ENCODE measurements around the gene MTHFD1L.
"Not testable (repeated sequence)": the region's sequence is repeated elsewhere in the genome, so short reads cannot be mapped to it uniquely, and the experiment has no call there.

The MTHFD1L gene

DNA sequence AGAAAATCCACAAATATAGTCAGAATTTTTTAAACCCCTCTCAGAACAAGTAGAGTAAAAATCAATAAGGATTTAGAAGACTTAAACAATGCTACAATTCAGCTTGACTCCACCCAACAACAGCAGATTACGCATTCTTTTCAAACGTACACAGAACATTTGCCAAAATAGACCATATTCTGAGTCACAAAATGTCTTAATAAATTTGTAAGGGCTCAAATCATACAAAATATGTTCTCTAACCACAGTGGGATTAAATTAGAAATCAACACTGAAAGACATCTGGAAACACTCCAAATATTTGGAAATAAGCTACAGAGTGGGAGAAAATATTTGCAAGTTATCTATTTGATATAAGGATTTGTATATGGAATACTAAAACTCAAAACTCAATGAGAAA is 210.0 kb downstream of the MTHFD1L start:
- Histone ChIP-seq H3K9me3 (ENCODE audit: control insufficient read depth in 1 of 2, low read length in 2 of 2) (no peaks in the 10 kb centered on the region), H3K4me3 (ENCODE audit: low read depth in 1 of 2, low read length in 2 of 2) (no peak overlapping the region), H3K4me1 (ENCODE audit: control insufficient read depth in 1 of 2, insufficient read depth in 2 of 2, low read length in 2 of 2) (no peaks in the 10 kb centered on the region), H3K27ac (ENCODE audit: low read length) (no peak overlapping the region), H3K27me3 (ENCODE audit: low read depth, low read length) (no peaks in the 10 kb centered on the region), H3K36me3 (ENCODE audit: control insufficient read depth in 1 of 2, insufficient read depth in 2 of 2, low read length in 2 of 2) (no peaks in the 10 kb centered on the region)

DNA sequence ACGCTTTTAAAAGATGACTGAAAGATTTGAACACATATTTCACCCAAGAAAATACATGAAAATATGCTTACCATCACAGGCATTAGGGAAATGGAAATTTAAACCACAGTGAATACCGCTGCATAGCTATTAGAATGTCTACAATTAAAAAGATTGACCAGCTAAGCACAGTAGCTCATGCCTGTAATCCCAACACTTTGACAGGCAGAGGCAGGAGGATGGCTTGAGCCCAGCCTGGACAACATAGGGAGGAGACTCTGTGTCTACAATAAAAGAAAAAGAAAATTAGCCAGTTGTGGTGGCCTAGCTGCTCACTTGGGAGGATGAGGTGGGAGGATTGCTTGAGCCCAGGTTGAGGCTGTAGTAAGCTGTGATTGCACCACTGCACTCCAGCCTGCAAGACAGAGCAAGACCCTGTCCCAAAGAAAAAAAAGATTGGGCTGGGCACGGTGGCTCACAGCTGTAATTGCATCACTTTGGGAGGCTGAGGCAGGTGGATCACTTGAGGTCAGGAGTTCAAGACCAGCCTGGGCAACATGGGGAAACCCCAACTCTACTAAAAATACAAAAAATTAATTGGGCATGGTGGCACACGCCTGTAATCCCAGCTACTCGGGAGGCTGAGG is 210.5 kb downstream of the MTHFD1L start:
- no peak overlapping the region for H3K27ac ChIP-seq (ENCODE audit: low read length)
- H3K4me1 ChIP-seq (ENCODE audit: control insufficient read depth in 1 of 2, insufficient read depth in 2 of 2, low read length in 2 of 2) = no peaks in the 10 kb centered on the region
- no peak overlapping the region for H3K4me3 ChIP-seq (ENCODE audit: low read depth in 1 of 2, low read length in 2 of 2)
- no peaks in the 10 kb centered on the region for H3K27me3 ChIP-seq (ENCODE audit: low read depth, low read length)
- no peaks in the 10 kb centered on the region for H3K36me3 ChIP-seq (ENCODE audit: control insufficient read depth in 1 of 2, insufficient read depth in 2 of 2, low read length in 2 of 2)
- H3K9me3 ChIP-seq (ENCODE audit: control insufficient read depth in 1 of 2, low read length in 2 of 2) = no peaks in the 10 kb centered on the region

DNA sequence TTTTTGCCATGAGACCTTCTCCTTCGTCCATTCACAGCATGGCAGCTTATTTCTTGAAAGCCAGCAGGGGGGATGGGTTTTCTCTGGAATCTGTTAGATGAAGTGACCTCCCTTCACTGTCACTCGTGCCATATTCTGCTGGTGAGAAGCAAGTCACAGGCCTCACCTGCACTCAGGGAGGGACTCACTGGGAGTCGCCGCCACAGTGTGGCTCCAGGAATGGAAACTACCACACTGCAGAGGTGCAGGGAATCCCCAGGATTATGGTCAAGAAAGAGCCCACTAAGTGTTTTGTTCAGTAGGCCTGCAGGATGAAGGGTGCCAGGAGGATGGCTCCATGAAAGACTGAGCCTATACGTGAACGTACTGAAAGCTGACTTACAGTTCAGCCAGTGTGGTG is 213.2 kb downstream of the MTHFD1L start:
- Histone ChIP-seq H3K9me3 (ENCODE audit: control insufficient read depth in 1 of 2, low read length in 2 of 2) (no peaks in the 10 kb centered on the region), H3K27me3 (ENCODE audit: low read depth, low read length) (no peaks in the 10 kb centered on the region), H3K4me1 (ENCODE audit: control insufficient read depth in 1 of 2, insufficient read depth in 2 of 2, low read length in 2 of 2) (no peaks in the 10 kb centered on the region), H3K36me3 (ENCODE audit: control insufficient read depth in 1 of 2, insufficient read depth in 2 of 2, low read length in 2 of 2) (no peaks in the 10 kb centered on the region), H3K4me3 (ENCODE audit: low read depth in 1 of 2, low read length in 2 of 2) (no peak overlapping the region), H3K27ac (ENCODE audit: low read length) (no peak overlapping the region)

DNA sequence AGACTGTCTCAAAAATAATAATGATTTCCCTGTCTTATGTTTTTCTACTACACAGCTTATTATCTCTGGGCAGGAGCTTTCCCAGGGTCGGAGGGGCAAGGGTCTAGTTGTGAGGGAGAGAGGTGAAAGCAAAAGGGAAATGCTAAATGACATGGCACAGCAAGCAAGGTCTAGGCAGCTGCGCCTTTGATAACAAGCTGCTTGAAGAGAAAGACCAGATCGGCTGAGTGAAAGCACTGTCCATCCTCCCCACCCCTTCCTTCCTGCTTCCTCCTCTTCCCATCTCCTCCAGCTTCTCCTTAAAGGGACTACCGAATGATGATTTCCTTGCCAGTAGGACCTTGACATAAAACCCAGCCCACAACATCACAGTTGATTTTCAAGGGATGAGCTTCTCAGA is 216.2 kb downstream of the MTHFD1L start:
- H3K4me1 ChIP-seq (ENCODE audit: control insufficient read depth in 1 of 2, insufficient read depth in 2 of 2, low read length in 2 of 2) = no peaks in the 10 kb centered on the region
- no peaks in the 10 kb centered on the region for H3K27me3 ChIP-seq (ENCODE audit: low read depth, low read length)
- H3K9me3 ChIP-seq (ENCODE audit: control insufficient read depth in 1 of 2, low read length in 2 of 2) = no peaks in the 10 kb centered on the region
- H3K4me3 ChIP-seq (ENCODE audit: low read depth in 1 of 2, low read length in 2 of 2) = no peak overlapping the region
- H3K36me3 ChIP-seq (ENCODE audit: control insufficient read depth in 1 of 2, insufficient read depth in 2 of 2, low read length in 2 of 2) = no peaks in the 10 kb centered on the region
- no peak overlapping the region for H3K27ac ChIP-seq (ENCODE audit: low read length)

DNA sequence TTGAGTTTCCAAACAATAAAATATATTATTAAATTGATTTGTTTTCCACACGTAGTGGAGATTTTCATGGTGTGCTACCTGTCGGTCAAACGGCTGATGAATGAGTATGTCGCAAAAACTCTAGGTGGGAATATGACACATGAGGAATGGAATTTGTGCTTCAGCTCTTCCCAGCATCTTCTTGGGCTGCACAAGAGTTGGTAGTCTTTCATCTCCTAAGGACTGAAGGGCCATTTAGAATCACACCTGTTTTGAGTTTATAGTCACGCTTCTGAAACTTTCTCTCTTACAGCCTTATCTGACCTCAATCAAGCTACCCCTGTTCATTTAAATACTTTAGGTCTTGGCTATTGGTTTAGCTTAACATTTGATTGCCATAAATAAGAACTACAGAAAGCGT is 216.6 kb downstream of the MTHFD1L start:
- no peaks in the 10 kb centered on the region for H3K9me3 ChIP-seq (ENCODE audit: control insufficient read depth in 1 of 2, low read length in 2 of 2)
- H3K27me3 ChIP-seq (ENCODE audit: low read depth, low read length) = no peaks in the 10 kb centered on the region
- no peak overlapping the region for H3K4me3 ChIP-seq (ENCODE audit: low read depth in 1 of 2, low read length in 2 of 2)
- no peaks in the 10 kb centered on the region for H3K36me3 ChIP-seq (ENCODE audit: control insufficient read depth in 1 of 2, insufficient read depth in 2 of 2, low read length in 2 of 2)
- H3K27ac ChIP-seq (ENCODE audit: low read length) = no peak overlapping the region
- no peaks in the 10 kb centered on the region for H3K4me1 ChIP-seq (ENCODE audit: control insufficient read depth in 1 of 2, insufficient read depth in 2 of 2, low read length in 2 of 2)

DNA sequence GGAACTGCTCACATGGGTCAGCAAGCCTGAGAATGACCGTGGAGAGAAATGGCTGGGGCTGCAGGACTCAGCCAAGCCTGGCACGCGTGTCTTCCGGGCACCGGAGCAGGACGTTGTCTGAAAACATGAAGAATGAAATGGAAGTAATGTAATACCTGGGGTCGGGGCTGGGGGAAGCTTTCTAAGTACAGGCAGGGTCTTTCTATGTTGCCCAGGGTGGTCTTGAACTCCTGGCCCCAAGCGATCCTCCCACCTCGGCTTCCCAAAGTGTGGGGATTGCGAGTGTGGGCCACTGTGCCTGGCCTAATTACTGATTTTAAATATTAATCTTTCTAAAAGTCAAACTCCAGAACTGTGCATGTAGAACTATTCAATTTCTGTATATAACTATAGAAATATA is 218.8 kb downstream of the MTHFD1L start:
- no peak overlapping the region for H3K4me3 ChIP-seq (ENCODE audit: low read depth in 1 of 2, low read length in 2 of 2)
- no peaks in the 10 kb centered on the region for H3K4me1 ChIP-seq (ENCODE audit: control insufficient read depth in 1 of 2, insufficient read depth in 2 of 2, low read length in 2 of 2)
- H3K9me3 ChIP-seq (ENCODE audit: control insufficient read depth in 1 of 2, low read length in 2 of 2) = no peaks in the 10 kb centered on the region
- H3K27me3 ChIP-seq (ENCODE audit: low read depth, low read length) = no peaks in the 10 kb centered on the region
- no peaks in the 10 kb centered on the region for H3K36me3 ChIP-seq (ENCODE audit: control insufficient read depth in 1 of 2, insufficient read depth in 2 of 2, low read length in 2 of 2)
- H3K27ac ChIP-seq (ENCODE audit: low read length) = no peak overlapping the region

DNA sequence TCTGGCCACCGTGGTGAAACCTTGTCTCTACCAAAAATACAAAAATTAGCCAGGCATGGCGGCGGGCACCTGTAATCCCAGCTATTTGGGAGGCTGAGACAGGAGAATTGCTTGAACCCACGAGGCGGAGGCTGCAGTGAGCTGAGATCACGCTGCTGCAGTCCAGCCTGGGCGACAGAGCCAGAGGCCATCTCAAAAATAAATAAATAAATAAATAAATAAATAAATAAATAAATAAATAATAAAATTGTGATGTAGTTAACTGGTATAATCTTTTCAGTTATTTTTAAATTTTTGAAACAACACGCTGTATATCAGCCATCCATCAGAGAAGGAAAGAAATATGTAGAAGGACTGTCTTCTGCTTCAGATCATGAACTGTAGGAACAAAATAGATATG is 221.6 kb downstream of the MTHFD1L start:
- H3K4me1 ChIP-seq (ENCODE audit: control insufficient read depth in 1 of 2, insufficient read depth in 2 of 2, low read length in 2 of 2); H3K27ac ChIP-seq (ENCODE audit: low read length); H3K36me3 ChIP-seq (ENCODE audit: control insufficient read depth in 1 of 2, insufficient read depth in 2 of 2, low read length in 2 of 2); H3K9me3 ChIP-seq (ENCODE audit: control insufficient read depth in 1 of 2, low read length in 2 of 2); H3K4me3 ChIP-seq (ENCODE audit: low read depth in 1 of 2, low read length in 2 of 2); H3K27me3 ChIP-seq (ENCODE audit: low read depth, low read length): not testable (repeated sequence)

DNA sequence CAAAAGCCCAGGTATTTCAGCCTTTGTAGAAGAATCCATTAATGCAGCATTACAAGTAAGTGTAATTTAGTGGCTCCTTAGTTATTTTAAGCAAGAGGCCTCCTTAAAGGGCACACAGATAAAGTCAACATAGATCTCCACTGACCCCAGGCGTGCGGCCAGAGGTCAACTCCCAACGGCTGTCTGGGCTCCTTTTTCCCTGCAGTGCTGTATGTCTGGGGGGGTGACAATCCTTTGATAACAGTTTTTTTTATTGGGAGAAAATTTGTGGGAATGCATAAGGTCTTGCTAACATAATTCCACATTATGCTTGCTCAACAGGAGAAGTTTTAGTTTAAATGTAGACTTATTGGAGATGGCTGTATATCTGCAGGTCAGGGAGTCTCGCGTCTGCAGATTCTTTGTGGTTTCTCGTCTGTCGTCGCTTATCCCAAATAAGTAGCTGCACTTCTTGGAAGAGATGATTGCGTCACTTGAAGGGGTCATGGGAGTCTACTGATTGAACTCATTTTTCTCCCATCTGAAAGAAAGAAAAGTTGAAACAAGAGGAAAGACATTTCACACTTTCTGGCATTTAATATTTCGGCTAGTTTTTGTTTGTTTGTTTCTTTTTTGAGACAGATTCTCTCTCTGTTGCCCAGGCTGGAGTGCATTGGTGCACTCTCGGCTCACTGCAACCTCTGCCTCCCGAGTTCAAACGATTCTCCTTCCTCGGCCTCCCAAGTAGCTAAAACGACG is 222.5 kb downstream of the MTHFD1L start:
- Histone ChIP-seq H3K4me1 (ENCODE audit: control insufficient read depth in 1 of 2, insufficient read depth in 2 of 2, low read length in 2 of 2) (no peaks in the 10 kb centered on the region), H3K4me3 (ENCODE audit: low read depth in 1 of 2, low read length in 2 of 2) (no peak overlapping the region), H3K9me3 (ENCODE audit: control insufficient read depth in 1 of 2, low read length in 2 of 2) (no peaks in the 10 kb centered on the region), H3K27ac (ENCODE audit: low read length) (no peak overlapping the region), H3K36me3 (ENCODE audit: control insufficient read depth in 1 of 2, insufficient read depth in 2 of 2, low read length in 2 of 2) (peaks cover 0 to 7% of the 10 kb centered on the region in 2 donors), H3K27me3 (ENCODE audit: low read depth, low read length) (no peaks in the 10 kb centered on the region)

DNA sequence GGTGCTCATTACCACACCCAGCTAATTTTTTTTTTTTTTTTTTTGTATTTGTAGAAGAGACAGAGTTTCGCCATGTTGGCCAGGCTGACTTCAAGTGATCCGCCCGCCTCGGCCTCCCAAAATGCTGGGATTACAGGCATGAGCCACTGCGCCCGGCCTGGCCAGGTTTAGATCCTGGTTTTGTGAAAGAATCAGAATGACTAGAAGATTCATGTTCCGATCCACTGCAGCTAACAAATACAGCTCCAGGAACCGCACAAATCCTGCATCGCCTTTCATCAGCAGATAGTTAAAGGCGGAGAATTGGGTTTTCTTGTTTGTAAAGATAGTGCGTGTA is 223.1 kb downstream of the MTHFD1L start:
- Histone ChIP-seq H3K27ac (ENCODE audit: low read length) (no peak overlapping the region), H3K9me3 (ENCODE audit: control insufficient read depth in 1 of 2, low read length in 2 of 2) (no peaks in the 10 kb centered on the region)

DNA sequence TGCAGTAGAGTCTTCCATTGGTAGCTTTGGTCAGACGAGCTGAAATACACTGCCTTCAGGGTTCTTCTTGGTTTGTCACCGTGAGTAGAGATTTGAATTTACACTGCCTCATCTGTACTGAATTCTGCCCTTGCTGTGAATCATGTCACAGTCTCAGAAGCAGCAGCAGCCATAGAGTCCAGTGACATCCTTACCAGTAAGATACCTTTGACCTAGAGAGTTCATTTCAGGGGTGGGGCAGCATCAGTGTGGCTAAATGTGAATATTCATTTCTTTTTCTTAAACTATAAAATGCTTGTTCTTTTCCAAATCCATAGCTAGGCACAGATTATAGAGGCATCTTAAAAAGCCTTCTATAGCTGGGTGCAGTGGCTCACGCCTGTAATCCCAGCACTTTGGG is 223.5 kb downstream of the MTHFD1L start:
- H3K27me3 ChIP-seq (ENCODE audit: low read depth, low read length) = no peaks in the 10 kb centered on the region
- H3K27ac ChIP-seq (ENCODE audit: low read length) = no peak overlapping the region
- no peaks in the 10 kb centered on the region for H3K9me3 ChIP-seq (ENCODE audit: control insufficient read depth in 1 of 2, low read length in 2 of 2)
- no peak overlapping the region for H3K4me3 ChIP-seq (ENCODE audit: low read depth in 1 of 2, low read length in 2 of 2)
- peaks cover 0 to 7% of the 10 kb centered on the region in 2 donors for H3K36me3 ChIP-seq (ENCODE audit: control insufficient read depth in 1 of 2, insufficient read depth in 2 of 2, low read length in 2 of 2)
- no peaks in the 10 kb centered on the region for H3K4me1 ChIP-seq (ENCODE audit: control insufficient read depth in 1 of 2, insufficient read depth in 2 of 2, low read length in 2 of 2)

More for the DNA sequence above, 223.1 kb downstream of the MTHFD1L start:
- H3K27me3 ChIP-seq (ENCODE audit: low read depth, low read length) = no peaks in the 10 kb centered on the region
- no peaks in the 10 kb centered on the region for H3K4me1 ChIP-seq (ENCODE audit: control insufficient read depth in 1 of 2, insufficient read depth in 2 of 2, low read length in 2 of 2)
- peaks cover 0 to 7% of the 10 kb centered on the region in 2 donors for H3K36me3 ChIP-seq (ENCODE audit: control insufficient read depth in 1 of 2, insufficient read depth in 2 of 2, low read length in 2 of 2)
- no peak overlapping the region for H3K4me3 ChIP-seq (ENCODE audit: low read depth in 1 of 2, low read length in 2 of 2)

DNA sequence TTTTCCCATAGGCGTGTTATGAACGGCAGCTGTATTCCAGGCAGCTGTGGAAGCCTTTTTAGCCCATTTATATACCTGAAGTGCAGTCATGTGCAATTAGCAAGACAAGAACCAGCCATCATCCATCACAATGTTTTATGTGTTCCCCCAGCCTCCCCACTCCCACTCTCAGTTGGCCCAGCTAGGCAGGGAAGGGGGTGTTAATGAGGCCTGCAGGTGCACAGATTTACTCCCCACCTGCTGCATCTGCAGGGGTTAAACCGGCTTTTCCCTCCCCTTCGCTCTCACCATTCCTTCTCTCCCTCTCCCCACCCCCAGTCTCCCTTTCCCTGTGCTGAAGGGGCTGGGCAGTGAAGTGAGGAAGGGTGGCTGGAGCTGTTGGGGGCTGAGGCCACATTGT is 224.5 kb downstream of the MTHFD1L start:
- Histone ChIP-seq H3K27ac (ENCODE audit: low read length) (no peak overlapping the region), H3K9me3 (ENCODE audit: control insufficient read depth in 1 of 2, low read length in 2 of 2) (no peaks in the 10 kb centered on the region), H3K36me3 (ENCODE audit: control insufficient read depth in 1 of 2, insufficient read depth in 2 of 2, low read length in 2 of 2) (peaks cover 0 to 7% of the 10 kb centered on the region in 2 donors), H3K4me1 (ENCODE audit: control insufficient read depth in 1 of 2, insufficient read depth in 2 of 2, low read length in 2 of 2) (no peaks in the 10 kb centered on the region), H3K27me3 (ENCODE audit: low read depth, low read length) (no peaks in the 10 kb centered on the region), H3K4me3 (ENCODE audit: low read depth in 1 of 2, low read length in 2 of 2) (no peak overlapping the region)

DNA sequence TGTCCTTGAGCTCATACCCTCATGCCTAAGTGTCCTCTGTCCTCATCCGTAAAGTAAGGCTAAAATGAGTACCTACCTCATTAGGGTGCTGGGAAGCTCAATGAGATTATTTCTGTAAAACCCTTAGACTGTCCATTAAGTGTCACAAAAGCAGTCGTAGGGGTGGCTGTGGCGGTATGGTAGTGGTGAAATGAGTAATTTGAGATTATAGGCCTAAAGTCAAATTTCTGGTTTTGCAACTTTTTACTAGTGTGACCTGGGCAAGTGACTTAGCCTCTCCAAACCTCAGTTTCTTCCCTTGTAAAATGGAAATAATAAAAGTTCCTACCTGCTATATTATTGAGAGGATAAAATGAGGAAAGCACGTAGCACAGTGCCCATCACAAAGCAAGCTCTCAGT is 226.1 kb downstream of the MTHFD1L start:
- Histone ChIP-seq H3K4me1 (ENCODE audit: control insufficient read depth in 1 of 2, insufficient read depth in 2 of 2, low read length in 2 of 2) (no peaks in the 10 kb centered on the region), H3K4me3 (ENCODE audit: low read depth in 1 of 2, low read length in 2 of 2) (no peak overlapping the region), H3K27ac (ENCODE audit: low read length) (no peak overlapping the region), H3K36me3 (ENCODE audit: control insufficient read depth in 1 of 2, insufficient read depth in 2 of 2, low read length in 2 of 2) (peaks cover 0 to 10% of the 10 kb centered on the region in 2 donors), H3K27me3 (ENCODE audit: low read depth, low read length) (no peaks in the 10 kb centered on the region), H3K9me3 (ENCODE audit: control insufficient read depth in 1 of 2, low read length in 2 of 2) (no peaks in the 10 kb centered on the region)
